CD4-positive, alpha-beta T cell (primary cell): ENCODE results near the gene SUZ12. TPM values are rescaled to one million over a fixed set of nuclear protein-coding genes. Genes with fewer than 3 reads are reported as not detected.

Experiments
- ATAC-seq: fragments of 200-7000 bp; cut with Tn5 transposase; one replicate; pipeline ENCODE4 v1.10.0; 2022; ENCODE audit warnings: mild to moderate bottlenecking; ENCODE audit not compliant: poor library complexity
- CTCF ChIA-PET: fragments of 350-600 bp; sonication (Branson Sonifier 250); formaldehyde crosslinking; loops from one replicate; lab custom pipeline; 2021; ENCODE audit warnings: antibody characterized with exemption, inconsistent platforms; lab: Charles Lee
- POLR2A ChIA-PET: fragments of 350-600 bp; sonication (Branson Sonifier 250); formaldehyde crosslinking; loops from one replicate; lab custom pipeline; 2021; ENCODE audit warnings: antibody characterized with exemption, inconsistent platforms; lab: Charles Lee
- DNase-seq, 14 experiments: peaks; one replicate each; pipeline ENCODE4 v3.0.0-alpha.2; 2013 to 2020; ENCODE audit warnings: mixed read lengths in 2 of 14
- H3K27ac ChIP-seq, 2 donors: one replicate each; pipeline versions ENCODE4 v1.5.1 to v1.7.0; 2013; ENCODE audit warnings: low read length in 2 of 2, low read depth in 1 of 2, mild to moderate bottlenecking in 1 of 2
- H3K27me3 ChIP-seq, 2 experiments: 1 replicate in 1 of 2; 2 replicates in 1 of 2; pipeline versions ENCODE4 v1.6.1 to v1.7.0; 2013; ENCODE audit warnings: low read length in 2 of 2, control low read depth in 1 of 2, mild to moderate bottlenecking in 1 of 2, moderate library complexity in 1 of 2; ENCODE audit not compliant: insufficient read depth in 2 of 2, control insufficient read depth in 1 of 2
- H3K36me3 ChIP-seq: one replicate; pipeline ENCODE4 v1.6.1; 2013; ENCODE audit warnings: low read length, control low read depth; ENCODE audit not compliant: insufficient read depth
- H3K4me1 ChIP-seq: one replicate; pipeline ENCODE4 v1.6.1; 2013; ENCODE audit warnings: low read length, control low read depth; ENCODE audit not compliant: insufficient read depth
- H3K4me3 ChIP-seq: one replicate; pipeline ENCODE4 v1.5.1; 2013; ENCODE audit warnings: mild to moderate bottlenecking, low read length, moderate library complexity
- H3K9me3 ChIP-seq, 2 experiments: 1 replicate in 1 of 2; 2 replicates in 1 of 2; pipeline versions ENCODE4 v1.6.1 to v1.7.0; 2013; ENCODE audit warnings: low read length in 2 of 2, mild to moderate bottlenecking in 2 of 2, control low read depth in 1 of 2, moderate library complexity in 1 of 2; ENCODE audit not compliant: control insufficient read depth in 1 of 2, insufficient read depth in 1 of 2
- H3K27ac Mint-ChIP-seq: one replicate; pipeline ENCODE4 v1.8.0; 2020; ENCODE audit warnings: mixed read lengths
- H3K27me3 Mint-ChIP-seq: one replicate; pipeline ENCODE4 v1.8.0; 2021; ENCODE audit warnings: mixed read lengths
- H3K36me3 Mint-ChIP-seq: one replicate; pipeline ENCODE4 v1.8.0; 2021; ENCODE audit warnings: low read depth, mixed read lengths
- H3K4me1 Mint-ChIP-seq: one replicate; pipeline ENCODE4 v1.8.0; 2021; ENCODE audit warnings: low read depth, mixed read lengths
- H3K4me3 Mint-ChIP-seq: one replicate; pipeline ENCODE4 v1.8.0; 2020; ENCODE audit warnings: mild to moderate bottlenecking, mixed read lengths
- H3K9me3 Mint-ChIP-seq: one replicate; pipeline ENCODE4 v1.8.0; 2020; ENCODE audit warnings: mixed read lengths
- CTCF ChIP-seq: fragments of 200-600 bp; IDR thresholded peaks from one replicate; pipeline ENCODE4 v1.8.0; 2022; ENCODE audit warnings: antibody characterized with exemption, mild to moderate bottlenecking
- intact Hi-C, 2 experiments: fragments of 100-400 bp; cut with DNase I in 1 of 2; cut with micrococcal nuclease in 1 of 2; formaldehyde crosslinking; loops; one replicate each; pipeline versions ENCODE4 v1.15.1 to v1.9.0; 2023 to 2025; cut with DNase I, micrococcal nuclease
- total RNA-seq, 174 experiments: library from RNA in 2 of 174; stranded (reverse) in 2 of 174; gene quantifications; one replicate each; pipeline ENCODE4 v1.2.3 and lab custom pipeline; 2021 to 2026

SUZ12 gene
- total RNA-seq, 2 experiments from 2014 or later = 26.8 to 27.1 TPM

DNA sequence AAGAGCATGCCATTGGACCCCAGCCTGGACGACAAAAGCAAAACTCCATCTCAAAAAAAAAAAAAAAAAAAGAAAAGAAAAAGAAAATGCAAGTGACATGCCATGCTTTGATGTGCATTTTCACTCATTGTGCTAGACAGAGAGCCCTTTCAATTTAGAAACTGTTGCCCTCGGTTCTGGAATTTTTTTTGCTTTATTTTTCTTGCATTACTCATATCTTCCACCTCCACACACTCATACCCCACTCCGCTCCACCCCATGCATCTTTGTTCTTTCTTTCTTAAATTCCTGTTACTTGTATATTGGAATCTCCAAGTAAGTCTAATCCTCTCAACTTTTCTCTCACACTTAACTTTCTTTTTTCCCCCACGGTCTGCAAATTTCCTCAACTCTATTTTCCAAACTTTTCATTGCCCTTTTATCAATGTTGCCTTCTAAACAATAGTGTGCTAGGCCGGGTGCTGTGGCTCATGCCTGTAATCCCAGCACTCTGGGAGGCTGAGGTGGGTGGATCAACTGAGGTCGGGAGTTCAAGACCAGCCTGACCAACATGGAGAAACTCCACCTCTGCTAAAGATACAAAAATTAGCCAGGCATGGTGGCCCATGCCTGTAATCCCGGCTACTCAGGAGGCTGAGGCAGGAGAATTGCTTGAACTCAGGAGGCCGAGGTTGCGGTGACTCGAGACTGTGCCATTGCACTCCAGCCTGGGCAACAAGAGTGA, 16.8 kb upstream of the SUZ12 start:
- no peak overlapping the region for H3K27ac ChIP-seq
- H3K27me3 Mint-ChIP-seq = peaks cover 40% of the 10 kb centered on the region
- H3K4me3 ChIP-seq = no peak overlapping the region
- no peaks in the 10 kb centered on the region for H3K36me3 ChIP-seq
- H3K4me3 Mint-ChIP-seq = no peak overlapping the region
- TF ChIP-seq CTCF = no peak
- peaks cover 2% of the 10 kb centered on the region for H3K4me1 ChIP-seq
- H3K9me3 Mint-ChIP-seq = no peaks in the 10 kb centered on the region
- no peak for ATAC-seq
- ChIA-PET POLR2A (no interaction called here), CTCF (no interaction called here)
- peaks cover 0 to 4% of the 10 kb centered on the region in 2 experiments for H3K9me3 ChIP-seq
- DNase-seq = no peak
- no peak overlapping the region for H3K27ac Mint-ChIP-seq
- H3K36me3 Mint-ChIP-seq = no peaks in the 10 kb centered on the region
- H3K27me3 ChIP-seq = peaks cover 9 to 23% of the 10 kb centered on the region in 2 experiments
- intact Hi-C loops = no loop called here
- H3K4me1 Mint-ChIP-seq = no peaks in the 10 kb centered on the region

- no peaks in the 10 kb centered on the region for H3K9me3 Mint-ChIP-seq
- no peak overlapping the region for H3K4me3 Mint-ChIP-seq
- CTCF ChIA-PET = interaction anchor here (0.7 kb wide), 1 partner anchor 81 kb away, joined by 3 read pairs; no protein-coding TSS in a partner anchor
- no peaks in the 10 kb centered on the region for H3K36me3 Mint-ChIP-seq
- no peak overlapping the region for H3K4me3 ChIP-seq
- POLR2A ChIA-PET = no interaction called here
- no peak for TF ChIP-seq CTCF
- H3K27me3 ChIP-seq = no peaks in the 10 kb centered on the region
- DNase-seq (no peak), ATAC-seq (no peak)
- H3K27me3 Mint-ChIP-seq = no peaks in the 10 kb centered on the region
- no peaks in the 10 kb centered on the region for H3K36me3 ChIP-seq
- no peak overlapping the region for H3K27ac Mint-ChIP-seq
- no peaks in the 10 kb centered on the region for H3K9me3 ChIP-seq
- no peaks in the 10 kb centered on the region for H3K4me1 Mint-ChIP-seq
- no peaks in the 10 kb centered on the region for H3K4me1 ChIP-seq
- intact Hi-C loops = no loop called here
- no peak overlapping the region for H3K27ac ChIP-seq
Measured at GRCh38 chr17:31926100-31926729, 10.6 kb upstream of the SUZ12 start.

GRCh38 chr17:31931756-31932155, 5.1 kb upstream of the SUZ12 start:
- Mint-ChIP-seq H3K36me3 (no peaks in the 10 kb centered on the region), H3K4me1 (no peaks in the 10 kb centered on the region), H3K4me3 (no peak overlapping the region), H3K27me3 (no peaks in the 10 kb centered on the region), H3K9me3 (no peaks in the 10 kb centered on the region), H3K27ac (no peak overlapping the region)
- ATAC-seq = no peak
- ChIA-PET CTCF (no interaction called here), POLR2A (no interaction called here)
- Histone ChIP-seq H3K27ac (no peak overlapping the region), H3K27me3 (no peaks in the 10 kb centered on the region), H3K4me1 (peaks cover 6% of the 10 kb centered on the region), H3K9me3 (no peaks in the 10 kb centered on the region), H3K36me3 (no peaks in the 10 kb centered on the region), H3K4me3 (no peak overlapping the region)
- TF ChIP-seq CTCF = no peak
- no peak for DNase-seq
- intact Hi-C loops = loop anchor here in 1 of 2 experiments (10.0 kb wide), 1 partner anchor 513 kb away; the partner anchor contains the start of gene PSMD11
